CD4-positive, alpha-beta memory T cell (primary cell): ENCODE results near the gene PRPF4. TPM values are rescaled to one million over a fixed set of nuclear protein-coding genes. Genes with fewer than 3 reads are reported as not detected.

Experiments used
- CTCF ChIA-PET: fragments of 350-600 bp; sonication (Branson Sonifier 250); formaldehyde crosslinking; loops from one replicate; lab custom pipeline; 2021; ENCODE audit warnings: inconsistent platforms; ENCODE audit not compliant: partially characterized antibody; lab: Charles Lee
- POLR2A ChIA-PET: fragments of 350-600 bp; sonication (Branson Sonifier 250); formaldehyde crosslinking; loops from one replicate; lab custom pipeline; 2021; ENCODE audit not compliant: partially characterized antibody; lab: Charles Lee
- DNase-seq, 5 donors: peaks; one replicate each; pipeline versions ENCODE4 v3.0.0 to v3.0.0-alpha.2; 2020 to 2022; ENCODE audit warnings: mixed read lengths in 1 of 5
- H3K27ac ChIP-seq: one replicate; pipeline ENCODE4 v1.7.0; 2013; ENCODE audit warnings: low read depth, low read length
- H3K27me3 ChIP-seq: 2 replicates; pipeline ENCODE4 v1.7.0; 2013; ENCODE audit warnings: mild to moderate bottlenecking, low read length, moderate library complexity; ENCODE audit not compliant: insufficient read depth
- H3K36me3 ChIP-seq: 2 replicates; pipeline ENCODE4 v1.7.0; 2013; ENCODE audit warnings: mild to moderate bottlenecking, low read length, moderate library complexity; ENCODE audit not compliant: insufficient read depth
- H3K4me1 ChIP-seq: 2 replicates; pipeline ENCODE4 v1.7.0; 2013; ENCODE audit warnings: mild to moderate bottlenecking, low read length, moderate library complexity; ENCODE audit not compliant: insufficient read depth
- H3K4me3 ChIP-seq, 2 donors: one replicate each; pipeline ENCODE4 v1.7.0; 2013; ENCODE audit warnings: low read length in 2 of 2, mild to moderate bottlenecking in 1 of 2
- H3K9me3 ChIP-seq, 2 donors: one replicate each; pipeline ENCODE4 v1.7.0; 2013; ENCODE audit warnings: low read length in 2 of 2, control low read depth in 1 of 2; ENCODE audit not compliant: control insufficient read depth in 1 of 2
- H3K27ac Mint-ChIP-seq, 7 donors: one replicate each; pipeline ENCODE4 v1.8.0; 2020 to 2021; ENCODE audit warnings: mixed read lengths in 7 of 7, mild to moderate bottlenecking in 6 of 7, inconsistent platforms in 3 of 7, moderate library complexity in 3 of 7
- H3K27me3 Mint-ChIP-seq, 2 donors: one replicate each; pipeline ENCODE4 v1.8.0; 2020 to 2021; ENCODE audit warnings: mixed read lengths in 2 of 2
- H3K36me3 Mint-ChIP-seq, 2 donors: one replicate each; pipeline ENCODE4 v1.8.0; 2020 to 2021; ENCODE audit warnings: mixed read lengths in 2 of 2, inconsistent platforms in 1 of 2, mild to moderate bottlenecking in 1 of 2
- H3K4me1 Mint-ChIP-seq, 4 donors: one replicate each; pipeline ENCODE4 v1.8.0; 2020 to 2021; ENCODE audit warnings: mixed read lengths in 4 of 4, mild to moderate bottlenecking in 1 of 4
- H3K4me3 Mint-ChIP-seq, 8 donors: one replicate each; pipeline ENCODE4 v1.8.0; 2020 to 2021; ENCODE audit warnings: mixed read lengths in 8 of 8, mild to moderate bottlenecking in 7 of 8, moderate library complexity in 6 of 8, inconsistent platforms in 3 of 8
- H3K9me3 Mint-ChIP-seq, 8 donors: one replicate each; pipeline ENCODE4 v1.8.0; 2020 to 2021; ENCODE audit warnings: mixed read lengths in 8 of 8, mild to moderate bottlenecking in 5 of 8, inconsistent platforms in 3 of 8, moderate library complexity in 1 of 8
- intact Hi-C: fragments of 100-400 bp; cut with micrococcal nuclease; formaldehyde crosslinking; loops from one replicate; pipeline ENCODE4 v1.15.1; 2023
- polyA plus RNA-seq, 2 donors: library from polyadenylated mRNA; unstranded; fragments of 300-500 nt; fragmentation: Illumina TruSeq; gene quantifications; one replicate each; pipeline ENCODE4 v1.2.3, GENCODE V29; 2021
- total RNA-seq, 2 experiments: library from RNA; stranded (reverse); gene quantifications; one replicate each; pipeline ENCODE4 v1.2.3, GENCODE V29; 2021

Gene PRPF4
- total and polyA plus RNA-seq, 4 experiments from 2014 or later, result 19.2 to 25.7 (median 21.9) TPM

DNA sequence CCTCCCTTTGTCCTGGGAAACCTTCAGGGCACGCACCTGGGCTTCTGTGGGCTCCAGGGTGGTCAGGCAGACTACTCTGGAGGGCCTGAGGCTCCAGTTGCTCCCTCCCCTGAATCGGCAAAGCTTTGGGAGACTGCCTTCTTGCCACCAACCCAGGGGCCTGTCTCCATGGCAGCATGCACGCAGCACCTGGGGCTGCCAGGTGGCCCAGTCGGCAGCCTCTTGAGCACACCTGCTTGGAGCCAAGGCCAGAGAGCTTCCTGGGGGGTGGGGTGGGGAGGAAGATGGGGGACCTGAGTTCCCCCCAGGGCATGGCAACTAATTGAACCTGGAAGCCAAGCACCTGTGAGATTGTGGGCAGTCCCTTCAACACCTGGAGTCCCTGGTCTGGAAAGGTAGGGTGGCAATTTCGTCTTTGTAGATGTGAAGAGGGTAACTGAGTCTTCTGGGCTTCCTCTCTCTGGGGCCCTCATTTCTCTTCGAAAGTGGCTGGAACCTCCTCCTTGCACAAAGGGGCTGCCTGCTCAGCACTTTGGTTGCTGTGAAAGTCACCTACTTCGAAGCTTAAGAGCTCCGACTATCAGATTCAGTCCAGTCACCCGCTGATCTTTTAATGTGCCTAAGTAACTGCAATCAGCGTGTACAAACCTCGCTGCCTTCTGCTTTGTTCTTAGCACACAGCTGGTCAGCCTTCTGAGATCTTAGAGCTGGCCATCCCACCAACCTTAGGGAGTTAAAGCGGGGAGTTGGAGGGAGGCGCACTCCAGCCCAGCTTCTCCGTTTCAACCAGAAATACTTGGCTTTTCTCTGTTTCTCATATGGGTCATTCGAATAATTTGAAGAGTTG is 23.7 kb downstream of the PRPF4 start:
- intact Hi-C loops, result no loop called here
- POLR2A ChIA-PET, result no interaction called here
- peaks cover 0 to 1% (median 0%) of the 10 kb centered on the region in 4 donors for H3K4me1 Mint-ChIP-seq
- Histone ChIP-seq H3K27me3 (no peaks in the 10 kb centered on the region), H3K9me3 (no peaks in the 10 kb centered on the region), H3K27ac (no peak overlapping the region), H3K36me3 (no peaks in the 10 kb centered on the region), H3K4me1 (no peaks in the 10 kb centered on the region), H3K4me3 (no peak overlapping the region)
- CTCF ChIA-PET, result no interaction called here
- no peak for DNase-seq
- H3K9me3 Mint-ChIP-seq, result peaks cover 0 to 5% (median 0%) of the 10 kb centered on the region in 8 donors
- peaks cover 6% of the 10 kb centered on the region in 2 donors for H3K27me3 Mint-ChIP-seq
- no peak overlapping the region for H3K4me3 Mint-ChIP-seq
- no peak overlapping the region for H3K27ac Mint-ChIP-seq
- H3K36me3 Mint-ChIP-seq, result no peaks in the 10 kb centered on the region

DNA sequence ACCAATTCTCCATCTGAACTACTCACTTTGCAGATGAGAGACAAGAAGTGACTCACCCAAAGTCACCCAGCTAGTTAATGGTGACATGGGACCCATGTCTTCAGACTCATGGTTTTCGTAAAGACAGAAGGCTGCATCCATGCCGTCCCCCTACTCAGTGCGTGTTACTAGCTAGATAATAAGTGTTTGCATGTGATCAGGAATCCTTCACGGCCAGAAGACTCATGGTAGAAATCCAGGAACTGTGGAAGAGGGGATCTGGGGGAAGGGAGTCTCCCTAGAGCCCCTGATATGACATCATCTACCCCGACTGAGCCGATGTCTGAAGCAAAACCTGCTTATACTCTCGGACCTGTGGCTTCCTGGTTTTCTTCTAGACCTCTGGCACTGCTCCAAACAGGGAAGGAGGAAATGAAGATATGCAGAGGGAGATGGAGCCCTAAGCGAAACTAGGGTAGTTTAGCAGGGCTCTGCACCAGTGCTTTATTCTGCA is 24.4 kb downstream of the PRPF4 start:
- ChIA-PET CTCF (interaction anchor here (1.4 kb wide), 1 partner anchor 12 kb away, joined by 3 read pairs; no protein-coding TSS in a partner anchor), POLR2A (no interaction called here)
- Mint-ChIP-seq H3K36me3 (no peaks in the 10 kb centered on the region), H3K4me1 (peaks cover 0 to 1% (median 0%) of the 10 kb centered on the region in 4 donors), H3K27ac (no peak overlapping the region), H3K4me3 (no peak overlapping the region), H3K9me3 (peaks cover 0 to 4% (median 0%) of the 10 kb centered on the region in 8 donors), H3K27me3 (peaks cover 6% of the 10 kb centered on the region in 2 donors)
- Histone ChIP-seq H3K36me3 (no peaks in the 10 kb centered on the region), H3K27ac (no peak overlapping the region), H3K9me3 (no peaks in the 10 kb centered on the region), H3K4me1 (no peaks in the 10 kb centered on the region), H3K27me3 (no peaks in the 10 kb centered on the region), H3K4me3 (no peak overlapping the region)
- DNase-seq, result no peak
- intact Hi-C loops, result no loop called here

DNA sequence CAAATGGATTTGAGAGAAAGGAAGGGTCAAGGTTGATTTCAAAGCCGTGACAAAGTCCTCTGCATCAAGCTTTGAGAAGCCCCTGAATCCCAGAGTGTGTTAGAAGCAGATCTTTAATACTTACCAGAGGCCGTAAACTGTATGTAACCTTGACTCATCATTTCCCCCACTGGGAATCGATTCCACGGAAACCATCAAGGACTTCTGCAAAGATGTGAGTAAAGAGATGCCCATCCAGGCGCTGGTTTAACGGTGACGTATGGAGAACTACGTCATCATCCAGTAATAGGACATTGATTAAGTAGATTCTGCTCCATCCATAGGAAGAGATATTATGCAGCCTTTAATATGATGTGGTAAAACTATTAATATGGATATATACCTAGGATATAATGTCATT is 26.1 kb downstream of the PRPF4 start:
- Mint-ChIP-seq H3K4me3 (no peak overlapping the region), H3K27ac (no peak overlapping the region), H3K9me3 (peaks cover 0 to 2% (median 0%) of the 10 kb centered on the region in 8 donors), H3K36me3 (no peaks in the 10 kb centered on the region), H3K4me1 (peaks cover 0 to 1% (median 0%) of the 10 kb centered on the region in 4 donors), H3K27me3 (peaks cover 9 to 10% of the 10 kb centered on the region in 2 donors)
- no peak overlapping the region for H3K27ac ChIP-seq
- no peak overlapping the region for H3K4me3 ChIP-seq
- POLR2A ChIA-PET, result no interaction called here
- H3K27me3 ChIP-seq, result no peaks in the 10 kb centered on the region
- CTCF ChIA-PET, result no interaction called here
- H3K4me1 ChIP-seq, result no peaks in the 10 kb centered on the region
- H3K9me3 ChIP-seq, result no peaks in the 10 kb centered on the region
- intact Hi-C loops, result no loop called here
- no peak for DNase-seq
- no peaks in the 10 kb centered on the region for H3K36me3 ChIP-seq

DNA sequence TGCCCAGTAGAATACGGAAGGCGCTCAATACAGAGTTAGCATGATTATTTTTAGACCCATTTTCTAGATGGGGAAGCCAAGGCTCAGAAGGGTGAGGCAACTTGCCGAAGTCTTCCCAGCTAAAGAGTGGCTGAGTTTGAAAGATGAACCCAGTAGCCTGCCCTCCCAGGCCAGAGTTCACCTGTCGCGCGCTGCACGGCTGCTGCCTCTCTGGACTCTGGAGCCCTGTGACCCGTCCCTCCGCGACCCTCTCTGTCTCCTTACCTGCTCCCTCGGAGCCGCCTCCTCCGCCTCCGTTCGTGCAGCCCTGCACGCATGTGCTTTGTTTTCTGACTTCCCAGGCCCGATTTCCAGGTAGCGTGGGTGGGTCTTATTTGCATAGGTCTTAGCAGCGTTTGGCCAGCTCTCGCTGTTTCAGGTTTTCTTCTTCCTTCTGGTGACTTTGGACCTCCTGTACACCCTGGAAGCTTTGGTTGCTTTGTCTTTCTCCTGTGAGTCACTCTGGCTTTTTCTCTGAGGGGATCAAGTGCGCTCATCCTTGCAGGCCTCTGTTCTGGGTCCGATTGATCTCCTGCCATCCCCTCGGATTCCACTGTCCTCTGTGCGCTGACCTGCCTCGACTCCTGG is 27.4 kb downstream of the PRPF4 start, which contains the start of gene RNF183:
TSS of gene RNF183 (minus strand) at position 585 of the 627 bp plus-strand sequence. CDS start 5,192 bp downstream, outside the sequence.
- Histone ChIP-seq H3K4me3 (no peak within 1 kb of the TSS), H3K9me3 (no peaks in the 10 kb centered on the region), H3K27ac (no peak within 1 kb of the TSS), H3K36me3 (no peaks in the 10 kb centered on the region), H3K4me1 (no peaks in the 10 kb centered on the region), H3K27me3 (no peaks in the 10 kb centered on the region)
- ChIA-PET POLR2A (no interaction called here), CTCF (no interaction called here)
- H3K36me3 Mint-ChIP-seq, result no peaks in the 10 kb centered on the region
- peak within 1 kb of the TSS in 1 of 7 donors; percentile 23 for H3K27ac Mint-ChIP-seq
- H3K4me3 Mint-ChIP-seq, result no peak within 1 kb of the TSS
- H3K4me1 Mint-ChIP-seq, result peaks cover 0 to 1% (median 0%) of the 10 kb centered on the region in 4 donors
- DNase-seq, result no peak
- peaks cover 0 to 2% (median 0%) of the 10 kb centered on the region in 8 donors for H3K9me3 Mint-ChIP-seq
- intact Hi-C loops, result no loop called here
- H3K27me3 Mint-ChIP-seq, result peaks cover 9 to 10% of the 10 kb centered on the region in 2 donors

DNA sequence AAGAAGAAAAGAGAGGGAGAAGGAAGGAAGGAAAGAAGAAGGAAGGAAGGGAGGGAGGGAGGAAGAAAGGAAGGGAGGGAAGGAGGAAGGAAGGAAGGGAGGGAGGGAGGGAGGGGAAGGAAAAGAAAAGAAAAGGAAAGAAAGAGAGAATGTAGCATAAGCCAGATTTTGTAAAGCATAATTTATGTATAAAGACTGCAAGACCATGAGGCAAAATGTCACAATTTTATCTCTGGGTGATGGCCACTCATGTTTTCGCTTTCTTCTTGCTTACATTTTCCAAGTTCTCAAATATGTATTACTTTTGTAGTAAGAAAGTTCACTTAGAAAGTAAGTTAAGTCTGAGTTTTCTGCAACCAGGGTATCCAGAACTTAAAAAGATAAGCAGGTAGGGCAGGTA is 31.1 kb downstream of the PRPF4 start:
- Mint-ChIP-seq H3K9me3 (no peaks in the 10 kb centered on the region), H3K4me3 (peak overlapping the region in 1 of 8 donors; percentile 63), H3K27ac (no peak overlapping the region), H3K27me3 (peaks cover 9 to 10% of the 10 kb centered on the region in 2 donors), H3K36me3 (no peaks in the 10 kb centered on the region), H3K4me1 (peaks cover 0 to 1% (median 0%) of the 10 kb centered on the region in 4 donors)
- intact Hi-C loops, result no loop called here
- no peak overlapping the region for H3K27ac ChIP-seq
- ChIA-PET POLR2A (no interaction called here), CTCF (interaction anchor here (1.4 kb wide), 1 partner anchor 12 kb away, joined by 3 read pairs; no protein-coding TSS in a partner anchor)
- no peak for DNase-seq
- H3K9me3 ChIP-seq, result no peaks in the 10 kb centered on the region
- no peaks in the 10 kb centered on the region for H3K27me3 ChIP-seq
- no peaks in the 10 kb centered on the region for H3K4me1 ChIP-seq
- no peak overlapping the region for H3K4me3 ChIP-seq
- no peaks in the 10 kb centered on the region for H3K36me3 ChIP-seq

DNA sequence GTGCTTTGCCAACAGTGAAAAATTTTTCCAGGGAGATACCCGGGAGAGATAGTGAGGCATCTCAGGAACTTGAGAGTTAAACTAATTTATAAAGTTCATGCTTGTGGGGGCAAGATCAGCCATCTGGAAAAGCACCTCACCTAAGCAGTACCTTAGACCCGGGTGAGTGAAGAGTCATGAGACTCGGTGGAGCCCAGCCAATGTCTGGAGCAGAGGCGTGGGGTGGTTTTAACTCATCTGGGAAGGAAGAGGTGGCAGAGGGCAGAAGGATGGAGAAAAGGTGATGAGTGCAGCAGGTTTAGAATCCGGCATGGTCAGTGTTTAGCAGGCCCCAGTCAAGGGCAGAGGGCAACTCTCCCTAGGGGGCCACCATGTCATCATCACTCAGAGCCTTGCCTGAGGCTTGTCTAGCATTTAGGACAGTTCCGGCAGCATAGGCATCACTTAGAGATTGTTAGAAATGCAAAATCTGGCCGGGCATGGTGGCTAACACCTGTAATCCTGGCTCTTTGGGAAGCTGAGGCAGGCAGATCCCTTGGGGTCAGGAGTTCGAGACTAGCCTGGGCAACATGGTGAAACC is 32.0 kb downstream of the PRPF4 start:
- H3K4me1 Mint-ChIP-seq, result no peaks in the 10 kb centered on the region
- H3K27me3 Mint-ChIP-seq, result peaks cover 8 to 9% of the 10 kb centered on the region in 2 donors
- no peak overlapping the region for H3K4me3 Mint-ChIP-seq
- H3K36me3 Mint-ChIP-seq, result no peaks in the 10 kb centered on the region
- Histone ChIP-seq H3K4me3 (no peak overlapping the region), H3K27me3 (no peaks in the 10 kb centered on the region), H3K36me3 (no peaks in the 10 kb centered on the region), H3K27ac (no peak overlapping the region), H3K9me3 (no peaks in the 10 kb centered on the region), H3K4me1 (no peaks in the 10 kb centered on the region)
- no peak for DNase-seq
- no peak overlapping the region for H3K27ac Mint-ChIP-seq
- CTCF ChIA-PET, result interaction anchor here (1.5 to 3.0 kb wide), 2 partner anchors 282 to 350 kb away, joined by 5 to 13 read pairs; no protein-coding TSS in a partner anchor
- intact Hi-C loops, result no loop called here
- POLR2A ChIA-PET, result no interaction called here
- no peaks in the 10 kb centered on the region for H3K9me3 Mint-ChIP-seq
